Measurements from ENCODE around the gene PRKN.

- TF ChIP-seq CTCF (IDR thresholded peaks at IDR 0.05; ENCODE audit: poor library complexity) (no peak), EZH2 (IDR thresholded peaks at IDR 0.05; ENCODE audit: borderline replicate concordance) (no peak), EZH2phosphoT487 (IDR thresholded peaks at IDR 0.05; ENCODE audit: low read depth, severe bottlenecking, unreplicated experiment) (no peak)
Observed at GRCh38 chr6:161356167-161356854, 1371.3 kb downstream of the PRKN start.
